ENCODE data around the gene HMGN3.

HMGN3 gene

GRCh38 chr6:79232696-79233462 is 1.6 kb downstream of the HMGN3 start:
- no peak for DNase-seq

GRCh38 chr6:79231666-79232065 is 2.8 kb downstream of the HMGN3 start:
- no peak for DNase-seq

GRCh38 chr6:79231101-79231500 is 3.4 kb downstream of the HMGN3 start:
- no peak for DNase-seq

- DNase-seq = no peak
Observed at GRCh38 chr6:79230149-79230548, 4.3 kb downstream of the HMGN3 start.

GRCh38 chr6:79227445-79227844 is 7.0 kb downstream of the HMGN3 start:
- no peak for DNase-seq

GRCh38 chr6:79226660-79227059 is 7.8 kb downstream of the HMGN3 start:
- no peak for DNase-seq

- no peak for DNase-seq
Observed at GRCh38 chr6:79225717-79226599, 8.5 kb downstream of the HMGN3 start.

GRCh38 chr6:79223611-79224404 is 10.7 kb downstream of the HMGN3 start:
- no peak for DNase-seq

GRCh38 chr6:79215213-79215824 is 19.2 kb downstream of the HMGN3 start:
- no peak for DNase-seq

GRCh38 chr6:79212859-79213258 is 21.6 kb downstream of the HMGN3 start:
- DNase-seq = no peak

- no peak for DNase-seq
Observed at GRCh38 chr6:79208816-79209215, 25.7 kb downstream of the HMGN3 start.

- DNase-seq = no peak
Observed at GRCh38 chr6:79203753-79204253, 30.7 kb downstream of the HMGN3 start.

- DNase-seq = no peak
Observed at GRCh38 chr6:79202556-79202955, 31.9 kb downstream of the HMGN3 start.

- no peak for DNase-seq
Observed at GRCh38 chr6:79201983-79202382, 32.5 kb downstream of the HMGN3 start.

GRCh38 chr6:79201143-79201542 is 33.3 kb downstream of the HMGN3 start:
- no peak for DNase-seq

GRCh38 chr6:79196912-79197311 is 37.6 kb downstream of the HMGN3 start:
- DNase-seq = no peak

GRCh38 chr6:79193971-79194370 is 40.5 kb downstream of the HMGN3 start:
- no peak for DNase-seq

GRCh38 chr6:79189760-79190350 is 44.6 kb downstream of the HMGN3 start:
- DNase-seq = no peak

- no peak for DNase-seq
Observed at GRCh38 chr6:79188885-79189480, 45.5 kb downstream of the HMGN3 start.

- no peak for DNase-seq
Observed at GRCh38 chr6:79188107-79188506, 46.4 kb downstream of the HMGN3 start.

GRCh38 chr6:79186564-79186963 is 47.9 kb downstream of the HMGN3 start:
- no peak for DNase-seq

GRCh38 chr6:79184641-79185040 is 49.8 kb downstream of the HMGN3 start:
- no peak for DNase-seq
